Natural killer cell (primary cell): Measurements from ENCODE around the gene DDX54. TPM values are rescaled to one million over a fixed set of nuclear protein-coding genes. Genes with fewer than 3 reads are reported as not detected.
A peak's percentile ranks its signal among the peaks of the same experiment; 100 is the strongest.

Experiments used
- ATAC-seq, 3 donors: fragments of 150-1000 bp in 2 of 3; fragments of 200-7000 bp in 1 of 3; cut with Tn5 transposase; 1 replicate in 1 of 3; 2 replicates in 2 of 3; pipeline ENCODE4 v1.10.0; 2021; ENCODE audit warnings: mild to moderate bottlenecking in 2 of 3, moderate library complexity in 2 of 3
- DNase-seq, 2 donors: peaks; one replicate each; pipeline versions ENCODE4 v3.0.0 to v3.0.0-alpha.2; 2013 to 2021; ENCODE audit warnings: mixed read lengths in 1 of 2
- H3K27ac ChIP-seq: one replicate; pipeline ENCODE4 v1.5.1; 2013; ENCODE audit warnings: mild to moderate bottlenecking, low read length
- H3K27me3 ChIP-seq: one replicate; pipeline ENCODE4 v1.6.1; 2013; ENCODE audit warnings: low read length; ENCODE audit not compliant: control insufficient read depth, insufficient read depth
- H3K36me3 ChIP-seq: one replicate; pipeline ENCODE4 v1.6.1; 2013; ENCODE audit warnings: low read length; ENCODE audit not compliant: control insufficient read depth, insufficient read depth
- H3K4me1 ChIP-seq: one replicate; pipeline ENCODE4 v1.6.1; 2013; ENCODE audit warnings: low read length; ENCODE audit not compliant: control insufficient read depth, insufficient read depth
- H3K4me3 ChIP-seq: one replicate; pipeline ENCODE4 v1.5.1; 2013; ENCODE audit warnings: low read length
- H3K9me3 ChIP-seq: one replicate; pipeline ENCODE4 v1.6.1; 2013; ENCODE audit warnings: low read length; ENCODE audit not compliant: control insufficient read depth, insufficient read depth
- H3K27ac Mint-ChIP-seq, 2 donors: one replicate each; pipeline ENCODE4 v1.8.0; 2022; ENCODE audit warnings: mild to moderate bottlenecking in 2 of 2, mixed read lengths in 2 of 2, moderate library complexity in 1 of 2
- H3K27me3 Mint-ChIP-seq, 2 donors: one replicate each; pipeline ENCODE4 v1.8.0; 2022; ENCODE audit warnings: low read depth in 2 of 2, mixed read lengths in 2 of 2
- H3K36me3 Mint-ChIP-seq: one replicate; pipeline ENCODE4 v1.8.0; 2022; ENCODE audit warnings: mixed read lengths
- H3K4me1 Mint-ChIP-seq, 2 donors: one replicate each; pipeline ENCODE4 v1.8.0; 2022; ENCODE audit warnings: mixed read lengths in 2 of 2
- H3K4me3 Mint-ChIP-seq: one replicate; pipeline ENCODE4 v1.8.0; 2022; ENCODE audit warnings: mild to moderate bottlenecking, moderate library complexity, mixed read lengths
- H3K9me3 Mint-ChIP-seq, 2 donors: one replicate each; pipeline ENCODE4 v1.8.0; 2022; ENCODE audit warnings: mixed read lengths in 2 of 2
- WGBS: methylation state at CpG from one replicate; pipeline ENCODE4 v1.1.7; 2013; ENCODE audit warnings: missing lambda C conversion rate; ENCODE audit not compliant: insufficient coverage; 5-methylcytosine and 5-hydroxymethylcytosine counted together
- intact Hi-C: fragments of 100-400 bp; cut with micrococcal nuclease; formaldehyde crosslinking; loops from one replicate; pipeline ENCODE4 v1.14.2; 2022
- total RNA-seq, 4 donors: library from RNA; stranded (reverse); fragments of 120-200 nt in 1 of 4; gene quantifications; one replicate each; pipeline versions ENCODE4 v1.2.3 to v1.2.4, GENCODE V29; 2013 to 2022
- TF ChIP-seq, protein P1 (sequence below): fragments of 200-600 bp; IDR thresholded peaks from one replicate; pipeline ENCODE4 v1.8.0; 2022; ENCODE audit warnings: antibody characterized with exemption

Gene DDX54
- total RNA-seq, 3 donors from 2014 or later (not counting 1 experiment from before 2014, with no cell fraction given): 84.6 to 100 (median 97.1) TPM

DNA sequence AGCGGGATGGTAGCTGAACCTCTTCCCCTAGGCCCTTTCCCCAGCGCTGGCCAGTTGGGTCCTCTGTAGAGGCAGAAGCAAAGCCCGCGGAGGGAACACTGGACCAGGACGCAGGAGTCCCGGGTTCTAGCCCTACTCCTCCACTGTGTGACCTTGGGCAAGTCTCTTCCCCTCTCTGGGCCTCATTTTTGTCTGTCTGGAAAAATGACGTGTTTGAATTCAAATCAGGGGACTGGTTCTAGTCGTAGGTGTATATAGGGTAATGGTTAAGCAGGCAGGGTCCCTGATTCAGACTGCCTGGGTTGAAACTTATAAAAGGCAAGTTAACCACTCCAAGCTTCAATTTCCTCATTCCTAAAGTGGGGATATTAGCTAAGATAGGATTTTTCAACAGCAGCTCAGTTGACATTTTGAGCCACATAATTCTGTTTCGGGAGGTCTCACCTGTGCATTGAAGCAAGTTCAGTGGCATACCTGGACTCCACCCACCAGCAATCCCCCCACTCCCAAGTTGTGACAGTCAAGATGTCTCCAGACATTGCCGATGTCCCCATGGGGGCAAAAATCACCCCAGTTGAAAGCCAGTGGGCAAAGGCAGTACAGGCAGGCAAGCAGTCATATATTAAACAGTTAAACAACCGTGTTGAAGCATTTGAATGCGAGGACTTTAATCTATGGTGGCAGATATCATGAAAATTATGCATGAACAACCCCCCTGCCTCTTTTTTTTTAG lies 36.9 kb upstream of the DDX54 start:
- peaks cover 22 to 28% of the 10 kb centered on the region in 2 donors for H3K4me1 Mint-ChIP-seq
- H3K4me3 ChIP-seq: peak overlapping the region; percentile 73

DNA sequence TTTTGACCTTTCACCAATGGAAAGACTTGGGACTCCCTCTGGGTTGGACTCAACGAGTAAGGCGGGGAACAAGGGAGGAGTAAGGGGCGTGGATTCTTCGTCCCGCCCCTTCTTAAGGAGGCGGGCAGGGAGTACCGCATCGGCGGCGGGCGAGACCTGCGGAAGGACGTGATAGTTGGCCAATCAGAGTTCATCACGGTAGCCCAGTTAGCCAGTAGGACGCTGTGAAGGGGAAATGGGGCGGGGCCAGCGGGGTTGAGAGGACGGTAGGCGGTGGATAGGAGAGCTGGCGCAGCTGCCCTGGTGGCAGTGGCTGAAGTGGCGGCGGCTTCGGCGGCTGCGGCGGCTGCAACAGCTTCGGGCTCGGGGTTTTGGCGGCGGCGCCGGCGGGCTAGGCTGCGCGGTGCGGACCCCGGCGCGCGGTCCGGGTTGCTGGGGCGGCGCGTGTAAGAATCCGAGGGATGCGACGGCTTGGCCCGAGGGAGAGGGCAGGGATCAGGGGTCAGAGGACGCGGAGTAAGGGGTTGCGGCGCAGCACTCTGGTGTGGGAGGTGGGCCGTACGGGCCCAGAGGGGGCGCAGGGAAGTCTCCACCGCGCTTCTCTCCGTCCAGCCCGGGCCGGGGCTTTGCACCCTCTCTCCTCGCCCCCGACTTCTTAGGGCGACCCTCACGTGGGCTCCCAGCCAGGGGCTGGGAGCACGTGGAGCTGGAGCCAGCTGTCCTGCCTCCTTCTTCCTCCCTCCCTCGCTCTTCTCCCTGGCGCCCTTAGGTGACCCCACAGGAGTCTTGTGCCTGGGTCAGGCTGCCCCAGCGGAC lies 36.1 kb upstream of the DDX54 start, which contains the start of gene TPCN1:
TPCN1 (plus strand) TSS at position 284 of the 816 bp plus-strand sequence. CDS start 5,389 bp downstream, outside the sequence.
- H3K9me3 ChIP-seq: no peaks in the 10 kb centered on the region
- no peaks in the 10 kb centered on the region for H3K36me3 ChIP-seq
- H3K27me3 Mint-ChIP-seq: no peaks in the 10 kb centered on the region
- H3K4me1 ChIP-seq: peaks cover 29% of the 10 kb centered on the region
- no peaks in the 10 kb centered on the region for H3K27me3 ChIP-seq
- H3K9me3 Mint-ChIP-seq: no peaks in the 10 kb centered on the region
- H3K27ac ChIP-seq: peak within 1 kb of the TSS; percentile 70
- peak within 1 kb of the TSS; percentile 85 for H3K4me3 Mint-ChIP-seq
- peak within 1 kb of the TSS; percentile 73 for H3K4me3 ChIP-seq
- ATAC-seq (peak; percentile 93 to 99 (median 94)), DNase-seq (peak; percentile 98 to 100)
- H3K36me3 Mint-ChIP-seq: no peaks in the 10 kb centered on the region
- intact Hi-C loops: loop anchor here (1.0 kb wide), 4 partner anchors 13 to 137 kb away; partner anchors contain the start of genes DDX54, PLBD2, RITA1 and SLC8B1
- TF ChIP-seq, protein P1, sequence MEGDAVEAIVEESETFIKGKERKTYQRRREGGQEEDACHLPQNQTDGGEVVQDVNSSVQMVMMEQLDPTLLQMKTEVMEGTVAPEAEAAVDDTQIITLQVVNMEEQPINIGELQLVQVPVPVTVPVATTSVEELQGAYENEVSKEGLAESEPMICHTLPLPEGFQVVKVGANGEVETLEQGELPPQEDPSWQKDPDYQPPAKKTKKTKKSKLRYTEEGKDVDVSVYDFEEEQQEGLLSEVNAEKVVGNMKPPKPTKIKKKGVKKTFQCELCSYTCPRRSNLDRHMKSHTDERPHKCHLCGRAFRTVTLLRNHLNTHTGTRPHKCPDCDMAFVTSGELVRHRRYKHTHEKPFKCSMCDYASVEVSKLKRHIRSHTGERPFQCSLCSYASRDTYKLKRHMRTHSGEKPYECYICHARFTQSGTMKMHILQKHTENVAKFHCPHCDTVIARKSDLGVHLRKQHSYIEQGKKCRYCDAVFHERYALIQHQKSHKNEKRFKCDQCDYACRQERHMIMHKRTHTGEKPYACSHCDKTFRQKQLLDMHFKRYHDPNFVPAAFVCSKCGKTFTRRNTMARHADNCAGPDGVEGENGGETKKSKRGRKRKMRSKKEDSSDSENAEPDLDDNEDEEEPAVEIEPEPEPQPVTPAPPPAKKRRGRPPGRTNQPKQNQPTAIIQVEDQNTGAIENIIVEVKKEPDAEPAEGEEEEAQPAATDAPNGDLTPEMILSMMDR: no peak
- H3K4me1 Mint-ChIP-seq: peaks cover 22 to 28% of the 10 kb centered on the region in 2 donors
- whole genome bisulfite sequencing: 1% methylated on average over 68 of the region's 68 CpGs
- H3K27ac Mint-ChIP-seq: peak within 1 kb of the TSS; percentile 81 to 85

More for the DNA sequence above, 36.9 kb upstream of the DDX54 start:
- Histone ChIP-seq H3K36me3 (no peaks in the 10 kb centered on the region), H3K27ac (peak overlapping the region; percentile 60), H3K27me3 (no peaks in the 10 kb centered on the region), H3K9me3 (no peaks in the 10 kb centered on the region), H3K4me1 (peaks cover 29% of the 10 kb centered on the region)
- TF ChIP-seq, protein P1: no peak
- Mint-ChIP-seq H3K27ac (peak overlapping the region in 1 of 2 donors; percentile 85), H3K36me3 (no peaks in the 10 kb centered on the region), H3K27me3 (no peaks in the 10 kb centered on the region), H3K9me3 (no peaks in the 10 kb centered on the region), H3K4me3 (peak overlapping the region; percentile 85)
- intact Hi-C loops: loop anchor here (1.0 kb wide), 4 partner anchors 14 to 136 kb away; partner anchors contain the start of genes DDX54, PLBD2, RITA1 and SLC8B1
- 45% methylated on average over 11 of the region's 12 CpGs for WGBS
- peak; percentile 22 to 42 for DNase-seq
- no peak for ATAC-seq

DNA sequence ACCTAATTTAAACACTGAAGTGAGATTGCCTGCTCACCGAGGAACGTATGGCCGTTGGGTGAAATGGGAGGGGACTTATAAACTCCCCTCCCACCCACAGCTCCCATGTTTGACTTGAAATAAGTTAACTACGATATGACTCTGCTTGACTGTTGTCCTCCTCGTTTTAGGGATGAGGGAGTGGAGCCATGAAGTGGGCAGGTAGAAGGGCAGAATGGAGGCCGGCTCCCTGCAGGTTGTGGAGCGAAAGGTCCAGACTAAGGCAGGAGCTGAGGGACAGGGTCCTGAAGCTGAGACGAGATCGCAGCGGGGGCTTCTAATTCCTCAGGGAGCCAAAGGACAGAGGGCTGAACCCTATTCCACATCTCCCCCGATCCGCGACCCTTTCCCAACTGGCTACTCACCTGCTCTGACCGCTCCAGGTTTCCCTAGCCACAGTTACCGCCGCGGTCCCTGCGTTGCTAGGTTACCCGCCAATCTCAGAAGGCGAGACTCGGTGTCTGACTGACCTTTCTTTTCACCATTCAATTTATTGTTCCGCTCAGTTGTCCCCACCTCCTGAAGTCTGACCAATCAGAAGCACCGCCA lies 35.4 kb upstream of the DDX54 start:
- no peaks in the 10 kb centered on the region for H3K9me3 ChIP-seq
- DNase-seq: peak in 1 of 2 donors; percentile 43
- H3K9me3 Mint-ChIP-seq: no peaks in the 10 kb centered on the region

More for the DNA sequence above, 35.4 kb upstream of the DDX54 start:
- Mint-ChIP-seq H3K36me3 (no peaks in the 10 kb centered on the region), H3K27me3 (peaks cover 0 to 4% of the 10 kb centered on the region in 2 donors), H3K4me1 (peaks cover 22 to 28% of the 10 kb centered on the region in 2 donors), H3K4me3 (peak overlapping the region; percentile 85), H3K27ac (peak overlapping the region; percentile 81 to 85)
- Histone ChIP-seq H3K4me3 (peak overlapping the region; percentile 44), H3K4me1 (peaks cover 29% of the 10 kb centered on the region), H3K27ac (peak overlapping the region; percentile 70), H3K27me3 (no peaks in the 10 kb centered on the region), H3K36me3 (no peaks in the 10 kb centered on the region)
- TF ChIP-seq, protein P1: no peak
- intact Hi-C loops: loop anchor here (1.0 kb wide), 4 partner anchors 12 to 138 kb away; partner anchors contain the start of genes DDX54, PLBD2, RITA1 and SLC8B1
- 1% methylated on average over 20 of the region's 23 CpGs for WGBS
- no peak for ATAC-seq
